CD8-positive, alpha-beta memory T cell (primary cell): ENCODE results near the gene LAMB3. TPM values are rescaled to one million over a fixed set of nuclear protein-coding genes. Genes with fewer than 3 reads are reported as not detected.

Experiments used
- CTCF ChIA-PET: fragments of 350-600 bp; sonication (Branson Sonifier 250); formaldehyde crosslinking; loops from one replicate; lab custom pipeline; 2021; ENCODE audit warnings: antibody characterized with exemption; lab: Charles Lee
- POLR2A ChIA-PET: fragments of 350-600 bp; sonication (Branson Sonifier 250); formaldehyde crosslinking; loops from one replicate; lab custom pipeline; 2021; ENCODE audit warnings: antibody characterized with exemption; lab: Charles Lee
- DNase-seq, 5 donors: peaks; one replicate each; pipeline versions ENCODE4 v3.0.0 to v3.0.0-alpha.2; 2020 to 2022; ENCODE audit warnings: mixed read lengths in 1 of 5
- H3K27ac ChIP-seq: one replicate; pipeline ENCODE4 v1.7.0; 2013; ENCODE audit warnings: low read depth, mild to moderate bottlenecking, low read length, moderate library complexity
- H3K27me3 ChIP-seq: 2 replicates; pipeline ENCODE4 v1.7.0; 2013; ENCODE audit warnings: low read length, mild to moderate bottlenecking; ENCODE audit not compliant: insufficient read depth, poor library complexity, severe bottlenecking
- H3K36me3 ChIP-seq: 2 replicates; pipeline ENCODE4 v1.7.0; 2013; ENCODE audit warnings: mild to moderate bottlenecking, low read length, moderate library complexity; ENCODE audit not compliant: insufficient read depth
- H3K4me1 ChIP-seq: 2 replicates; pipeline ENCODE4 v1.7.0; 2013; ENCODE audit warnings: mild to moderate bottlenecking, low read length, moderate library complexity; ENCODE audit not compliant: insufficient read depth
- H3K4me3 ChIP-seq: 2 replicates; pipeline ENCODE4 v1.7.0; 2013; ENCODE audit warnings: mild to moderate bottlenecking, low read length
- H3K9me3 ChIP-seq: 2 replicates; pipeline ENCODE4 v1.7.0; 2013; ENCODE audit warnings: mild to moderate bottlenecking, low read length
- H3K27ac Mint-ChIP-seq, 8 donors: one replicate each; pipeline ENCODE4 v1.8.0; 2020 to 2021; ENCODE audit warnings: mixed read lengths in 8 of 8, mild to moderate bottlenecking in 6 of 8, inconsistent platforms in 3 of 8, moderate library complexity in 3 of 8
- H3K27me3 Mint-ChIP-seq, 2 donors: one replicate each; pipeline ENCODE4 v1.8.0; 2020 to 2021; ENCODE audit warnings: mixed read lengths in 2 of 2, mild to moderate bottlenecking in 1 of 2, moderate library complexity in 1 of 2
- H3K36me3 Mint-ChIP-seq, 3 donors: one replicate each; pipeline ENCODE4 v1.8.0; 2020 to 2021; ENCODE audit warnings: mixed read lengths in 3 of 3, inconsistent platforms in 1 of 3, mild to moderate bottlenecking in 1 of 3
- H3K4me1 Mint-ChIP-seq, 3 donors: one replicate each; pipeline ENCODE4 v1.8.0; 2020 to 2021; ENCODE audit warnings: mixed read lengths in 3 of 3, inconsistent platforms in 1 of 3, mild to moderate bottlenecking in 1 of 3
- H3K4me3 Mint-ChIP-seq, 7 donors: one replicate each; pipeline ENCODE4 v1.8.0; 2020 to 2021; ENCODE audit warnings: mixed read lengths in 7 of 7, mild to moderate bottlenecking in 6 of 7, moderate library complexity in 4 of 7, inconsistent platforms in 2 of 7
- H3K9me3 Mint-ChIP-seq, 5 donors: one replicate each; pipeline ENCODE4 v1.8.0; 2020 to 2022; ENCODE audit warnings: mixed read lengths in 5 of 5, mild to moderate bottlenecking in 3 of 5, moderate library complexity in 2 of 5, inconsistent platforms in 1 of 5
- polyA plus RNA-seq: library from polyadenylated mRNA; unstranded; fragments of 300-500 nt; fragmentation: Illumina TruSeq; gene quantifications from one replicate; pipeline ENCODE4 v1.2.3, GENCODE V29; 2021
- total RNA-seq, 2 experiments: library from RNA; stranded (reverse); gene quantifications; one replicate each; pipeline ENCODE4 v1.2.3, GENCODE V29; 2021

Gene LAMB3
- total and polyA plus RNA-seq, 3 experiments from 2014 or later: 0.28 to 1.3 (median 0.92) TPM

DNA sequence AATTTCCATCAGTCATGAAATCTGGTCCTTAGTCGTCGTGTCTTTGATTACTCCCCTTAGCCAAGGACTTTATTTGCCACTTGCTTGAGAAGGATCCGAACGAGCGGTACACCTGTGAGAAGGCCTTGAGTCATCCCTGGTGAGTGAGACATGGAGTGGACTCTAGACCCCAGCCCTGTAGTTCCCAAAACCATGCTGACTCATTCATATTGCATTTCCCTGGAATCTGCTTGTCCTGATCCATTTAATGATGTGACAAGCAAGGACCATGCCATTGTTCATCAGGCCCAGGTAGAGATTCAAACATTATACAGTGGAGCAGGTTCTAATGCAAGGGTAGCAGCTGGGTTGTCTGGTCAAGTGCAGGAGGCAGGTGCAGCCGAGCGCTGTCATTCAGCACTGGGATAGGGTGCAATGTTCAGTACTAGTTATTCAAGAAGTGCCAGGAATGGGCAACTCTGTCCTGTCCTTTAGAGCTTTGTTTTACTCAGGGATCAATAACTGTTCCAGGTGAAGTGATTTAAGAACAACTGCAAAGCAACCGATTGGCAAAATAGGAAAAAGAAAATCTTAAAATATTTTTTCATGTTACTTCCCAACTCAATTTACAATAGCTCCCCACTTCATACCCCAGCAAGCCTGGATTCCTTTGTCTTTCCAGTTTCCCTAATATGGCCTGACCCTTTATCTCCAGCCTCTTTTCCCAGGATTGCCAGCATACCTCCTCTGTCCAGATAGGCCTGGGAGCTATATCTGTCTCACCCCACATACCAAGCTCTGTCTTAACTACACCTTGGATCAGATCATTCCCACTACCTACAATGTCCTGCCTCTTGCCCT, 42.2 kb downstream of the LAMB3 start:
- ChIA-PET POLR2A (no interaction called here), CTCF (interaction anchor here (2.4 kb wide), 1 partner anchor 17 kb away, joined by 7 read pairs; no protein-coding TSS in a partner anchor)
- H3K36me3 Mint-ChIP-seq: peaks cover 0 to 5% (median 0%) of the 10 kb centered on the region in 3 donors
- no peak overlapping the region for H3K4me3 ChIP-seq
- H3K36me3 ChIP-seq: no peaks in the 10 kb centered on the region
- no peak for DNase-seq
- H3K9me3 ChIP-seq: no peaks in the 10 kb centered on the region
- no peaks in the 10 kb centered on the region for H3K9me3 Mint-ChIP-seq
- H3K27ac ChIP-seq: no peak overlapping the region
- no peaks in the 10 kb centered on the region for H3K4me1 Mint-ChIP-seq
- H3K4me1 ChIP-seq: no peaks in the 10 kb centered on the region
- H3K4me3 Mint-ChIP-seq: no peak overlapping the region
- no peaks in the 10 kb centered on the region for H3K27me3 ChIP-seq
- peaks cover 0 to 5% of the 10 kb centered on the region in 2 donors for H3K27me3 Mint-ChIP-seq
- H3K27ac Mint-ChIP-seq: no peak overlapping the region

DNA sequence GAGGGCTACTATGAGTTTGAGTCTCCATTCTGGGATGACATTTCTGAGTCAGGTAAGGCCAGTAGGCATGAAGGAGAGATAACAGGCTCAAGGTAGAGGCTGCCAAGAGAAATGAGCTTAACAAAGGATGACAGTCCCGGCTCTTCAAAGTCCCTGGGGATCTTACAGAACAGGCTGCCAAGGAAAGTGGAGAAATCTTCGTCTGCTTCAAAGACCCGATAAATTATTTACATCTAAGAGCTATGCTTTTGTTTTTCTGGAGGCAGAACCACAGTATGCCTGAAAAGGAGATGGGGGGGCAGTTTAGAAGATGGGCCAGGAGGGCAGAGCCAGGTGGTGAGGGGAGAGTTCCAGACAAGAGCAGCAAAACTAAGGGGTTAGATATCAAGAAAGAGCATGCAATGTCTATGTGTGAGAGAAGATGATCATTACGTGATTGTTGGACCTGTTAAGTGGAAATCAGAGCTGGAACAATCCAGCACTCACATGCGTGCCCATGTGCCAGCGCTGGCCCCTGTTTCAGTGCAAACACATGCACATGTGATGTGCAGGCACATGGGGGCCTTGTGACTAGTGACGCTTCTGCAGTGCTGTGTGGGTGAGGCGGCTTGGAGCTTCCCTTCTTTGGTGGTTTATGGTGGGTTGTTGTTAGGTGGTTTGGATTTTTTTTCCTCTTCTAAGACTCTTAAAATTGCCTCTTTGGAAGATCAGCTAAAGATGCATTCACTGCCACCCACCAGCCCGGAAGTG, 43.0 kb downstream of the LAMB3 start:
- Histone ChIP-seq H3K9me3 (no peaks in the 10 kb centered on the region), H3K4me1 (no peaks in the 10 kb centered on the region), H3K4me3 (no peak overlapping the region), H3K36me3 (no peaks in the 10 kb centered on the region), H3K27me3 (no peaks in the 10 kb centered on the region), H3K27ac (no peak overlapping the region)
- Mint-ChIP-seq H3K36me3 (peaks cover 0 to under 1% (median 0%) of the 10 kb centered on the region in 3 donors), H3K4me1 (no peaks in the 10 kb centered on the region), H3K27ac (no peak overlapping the region), H3K27me3 (peaks cover 0 to under 1% of the 10 kb centered on the region in 2 donors), H3K4me3 (no peak overlapping the region), H3K9me3 (no peaks in the 10 kb centered on the region)
- ChIA-PET CTCF (interaction anchor here (1.5 to 2.4 kb wide), 3 partner anchors 8 to 139 kb away, joined by 4 to 7 read pairs (median 6); no protein-coding TSS in a partner anchor), POLR2A (no interaction called here)
- DNase-seq: no peak

GRCh38 chr1:209607795-209608178, 44.4 kb downstream of the LAMB3 start:
- no peaks in the 10 kb centered on the region for H3K4me1 ChIP-seq
- no peaks in the 10 kb centered on the region for H3K27me3 ChIP-seq
- H3K27ac ChIP-seq: no peak overlapping the region
- DNase-seq: no peak
- Mint-ChIP-seq H3K4me3 (no peak overlapping the region), H3K9me3 (no peaks in the 10 kb centered on the region), H3K36me3 (no peaks in the 10 kb centered on the region), H3K4me1 (no peaks in the 10 kb centered on the region), H3K27ac (no peak overlapping the region), H3K27me3 (no peaks in the 10 kb centered on the region)
- CTCF ChIA-PET: interaction anchor here (0.8 to 1.5 kb wide), 4 partner anchors 9 to 140 kb away, joined by 3 to 6 read pairs (median 4); no protein-coding TSS in a partner anchor
- POLR2A ChIA-PET: no interaction called here
- H3K36me3 ChIP-seq: no peaks in the 10 kb centered on the region
- no peaks in the 10 kb centered on the region for H3K9me3 ChIP-seq
- no peak overlapping the region for H3K4me3 ChIP-seq

- no peak overlapping the region for H3K27ac ChIP-seq
- H3K36me3 Mint-ChIP-seq: no peaks in the 10 kb centered on the region
- DNase-seq: no peak
- H3K9me3 Mint-ChIP-seq: no peaks in the 10 kb centered on the region
- no peak overlapping the region for H3K4me3 Mint-ChIP-seq
- no peaks in the 10 kb centered on the region for H3K4me1 Mint-ChIP-seq
- H3K36me3 ChIP-seq: no peaks in the 10 kb centered on the region
- POLR2A ChIA-PET: no interaction called here
- CTCF ChIA-PET: interaction anchor here (1.1 to 1.3 kb wide), 2 partner anchors 38 to 41 kb away, joined by 3 to 4 read pairs; no protein-coding TSS in a partner anchor
- H3K4me1 ChIP-seq: no peaks in the 10 kb centered on the region
- no peak overlapping the region for H3K27ac Mint-ChIP-seq
- H3K27me3 Mint-ChIP-seq: no peaks in the 10 kb centered on the region
- no peaks in the 10 kb centered on the region for H3K27me3 ChIP-seq
- H3K9me3 ChIP-seq: no peaks in the 10 kb centered on the region
- H3K4me3 ChIP-seq: no peak overlapping the region
Measured at GRCh38 chr1:209607102-209607794, 45.0 kb downstream of the LAMB3 start.

GRCh38 chr1:209603877-209604276, 48.3 kb downstream of the LAMB3 start:
- H3K27ac Mint-ChIP-seq: peak overlapping the region in 1 of 8 donors; percentile 69
- Histone ChIP-seq H3K36me3 (no peaks in the 10 kb centered on the region), H3K9me3 (no peaks in the 10 kb centered on the region), H3K27ac (no peak overlapping the region), H3K4me1 (no peaks in the 10 kb centered on the region), H3K27me3 (peaks cover 4% of the 10 kb centered on the region), H3K4me3 (no peak overlapping the region)
- no peak for DNase-seq
- ChIA-PET POLR2A (no interaction called here), CTCF (interaction anchor here (1.0 to 1.1 kb wide), 2 partner anchors 8 to 23 kb away, joined by 3 read pairs; no protein-coding TSS in a partner anchor)
- H3K36me3 Mint-ChIP-seq: no peaks in the 10 kb centered on the region
- peaks cover 2 to 10% of the 10 kb centered on the region in 2 donors for H3K27me3 Mint-ChIP-seq
- H3K9me3 Mint-ChIP-seq: no peaks in the 10 kb centered on the region
- no peaks in the 10 kb centered on the region for H3K4me1 Mint-ChIP-seq
- no peak overlapping the region for H3K4me3 Mint-ChIP-seq

GRCh38 chr1:209601809-209602657, 50.2 kb downstream of the LAMB3 start:
- peak overlapping the region in 1 of 8 donors; percentile 19 for H3K27ac Mint-ChIP-seq
- ChIA-PET CTCF (interaction anchor here (0.9 kb wide), 1 partner anchor 26 kb away, joined by 3 read pairs; no protein-coding TSS in a partner anchor), POLR2A (no interaction called here)
- no peak overlapping the region for H3K4me3 ChIP-seq
- H3K9me3 Mint-ChIP-seq: no peaks in the 10 kb centered on the region
- no peak overlapping the region for H3K27ac ChIP-seq
- H3K9me3 ChIP-seq: no peaks in the 10 kb centered on the region
- H3K36me3 Mint-ChIP-seq: no peaks in the 10 kb centered on the region
- H3K27me3 Mint-ChIP-seq: peaks cover 2 to 19% of the 10 kb centered on the region in 2 donors
- no peaks in the 10 kb centered on the region for H3K4me1 ChIP-seq
- H3K27me3 ChIP-seq: peaks cover 4% of the 10 kb centered on the region
- H3K4me1 Mint-ChIP-seq: no peaks in the 10 kb centered on the region
- H3K4me3 Mint-ChIP-seq: no peak overlapping the region
- H3K36me3 ChIP-seq: no peaks in the 10 kb centered on the region
- peak in 1 of 5 donors; percentile 7 for DNase-seq

- ChIA-PET POLR2A (no interaction called here), CTCF (no interaction called here)
- Mint-ChIP-seq H3K36me3 (no peaks in the 10 kb centered on the region), H3K9me3 (no peaks in the 10 kb centered on the region), H3K4me1 (no peaks in the 10 kb centered on the region), H3K27ac (no peak overlapping the region), H3K27me3 (peaks cover 9 to 21% of the 10 kb centered on the region in 2 donors), H3K4me3 (no peak overlapping the region)
- Histone ChIP-seq H3K27me3 (peaks cover 4% of the 10 kb centered on the region), H3K9me3 (no peaks in the 10 kb centered on the region), H3K27ac (no peak overlapping the region), H3K4me3 (no peak overlapping the region), H3K36me3 (no peaks in the 10 kb centered on the region), H3K4me1 (no peaks in the 10 kb centered on the region)
- no peak for DNase-seq
Measured at GRCh38 chr1:209600541-209600940, 51.7 kb downstream of the LAMB3 start.
